ENCODE measurements around the gene GCSH. TPM values are rescaled to one million over a fixed set of nuclear protein-coding genes. Genes with fewer than 3 reads are reported as not detected.
A peak's percentile ranks its signal among the peaks of the same experiment; 100 is the strongest.
"Not testable (repeated sequence)": the region's sequence is repeated elsewhere in the genome, so short reads cannot be mapped to it uniquely, and the experiment has no call there.

Gene GCSH
- total RNA-seq, result 10 to 100 TPM; 22.0 to 22.5 TPM
- long read RNA-seq, donor 1, partial matches to known transcripts, result 0 of 3 reads
- long read RNA-seq, donor 1, other reads (novel, unspliced or antisense), result 0 of 3 reads
- long read RNA-seq, donor 2, transcript GCSH-201 (5 exons, 1,597 nt), result major isoform, 52 of 56 reads
- long read RNA-seq, donor 2, partial matches to known transcripts, result 0 of 56 reads
- long read RNA-seq, donor 2, other reads (novel, unspliced or antisense), result 4 of 56 reads

DNA sequence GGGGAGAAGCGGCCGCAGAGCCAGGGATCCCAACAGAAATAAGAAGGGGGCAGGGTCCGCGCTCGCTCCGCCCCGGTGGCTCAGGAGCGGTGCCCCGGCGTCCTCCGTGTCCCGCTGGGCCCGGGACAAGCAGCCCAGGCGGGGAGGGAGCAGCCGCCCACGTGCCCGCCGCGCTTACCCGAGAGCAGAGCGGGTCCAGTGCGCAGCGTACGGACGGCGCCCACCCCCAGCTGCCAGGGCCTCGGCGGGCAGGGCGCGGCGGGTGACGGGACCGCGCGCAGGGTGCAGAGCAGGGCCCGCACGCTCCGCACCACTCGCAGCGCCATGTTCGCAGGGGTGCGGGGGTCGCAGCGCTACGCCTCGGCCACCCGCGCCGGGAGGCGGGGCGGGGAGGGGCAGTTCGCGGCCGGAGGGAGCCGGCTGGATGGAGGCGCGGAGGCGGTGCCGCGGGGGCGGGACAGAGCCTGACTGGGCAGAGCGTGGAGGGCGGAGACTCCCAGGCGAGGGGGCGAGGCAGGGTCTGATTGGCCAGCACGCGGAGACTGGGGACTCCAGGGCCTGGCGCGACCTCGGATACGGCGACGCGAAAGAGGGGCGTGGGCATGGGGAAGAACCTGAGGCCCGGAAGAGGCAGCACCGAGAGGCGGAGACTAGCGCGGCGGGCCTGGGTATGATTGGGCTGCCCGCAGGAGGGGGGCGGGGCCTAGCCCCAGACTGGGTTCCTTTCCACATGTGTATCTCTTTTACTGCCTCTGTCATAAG is at the start of gene GCSH:
Gene GCSH, minus strand, starts transcription at position 443 of the 762 bp plus-strand sequence. Its CDS starts 117 bp downstream, at position 326.
- DNase-seq (ENCODE audit: low spot score), result peak; percentile 100
- intact Hi-C loops (cut with DNase I), result loop anchor here in 1 of 2 donors (10.0 kb wide), 1 partner anchor 61 kb away; the partner anchor contains the start of gene ATMIN

DNA sequence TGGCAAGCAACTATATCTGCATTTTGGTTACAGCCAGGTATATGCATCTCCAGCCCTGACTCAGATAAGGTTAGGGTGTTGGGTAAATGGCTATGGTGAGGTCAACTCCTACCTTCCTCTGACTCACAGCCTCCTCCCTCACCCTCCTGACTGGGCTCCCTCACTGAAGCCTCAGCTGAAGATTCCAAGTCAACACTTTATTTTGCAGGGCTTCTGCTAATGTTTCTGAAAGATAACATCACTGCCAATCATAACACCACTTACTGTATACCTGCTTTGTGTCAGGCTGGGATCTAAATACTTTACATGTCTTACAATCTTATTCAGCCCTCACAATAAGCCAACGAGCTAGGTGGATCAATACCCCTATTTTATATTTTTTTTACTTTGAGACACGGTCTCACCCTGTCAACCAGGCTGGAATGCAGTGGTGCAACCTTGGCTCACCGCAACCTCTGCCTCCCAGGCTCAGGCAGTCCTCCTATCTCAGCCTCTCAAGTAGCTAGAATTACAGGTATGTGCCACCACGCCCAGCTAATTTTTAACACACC is 47.8 kb upstream of the GCSH start:
- intact Hi-C loops (cut with DNase I), result no loop called here

DNA sequence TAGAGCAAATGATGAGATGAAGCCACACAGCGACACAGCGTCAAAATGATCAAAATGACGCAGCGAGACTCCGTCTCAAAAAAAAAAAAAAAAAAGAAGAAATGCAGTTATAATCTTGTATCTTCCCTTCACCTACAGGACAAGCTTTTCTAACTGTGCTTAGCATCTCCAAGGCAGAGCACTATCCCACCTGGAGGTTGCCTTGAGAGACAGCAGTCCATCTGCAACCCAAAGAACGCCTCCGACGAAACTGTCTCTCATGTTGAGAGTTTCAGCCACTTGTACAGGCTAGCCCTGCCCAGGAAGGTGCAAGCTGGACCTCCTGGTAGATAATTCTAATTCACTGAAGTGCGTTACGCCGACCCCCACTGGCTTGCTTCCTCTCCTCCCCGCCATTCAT is 46.7 kb upstream of the GCSH start:
- DNase-seq (ENCODE audit: low spot score), result no peak
- intact Hi-C loops (cut with DNase I), result no loop called here

More for the DNA sequence above, 47.8 kb upstream of the GCSH start:
- no peak for DNase-seq (ENCODE audit: low spot score)

GRCh38 chr16:81140930-81141780 is 45.0 kb upstream of the GCSH start:
- DNase-seq (ENCODE audit: low spot score), result no peak
- intact Hi-C loops (cut with DNase I), result no loop called here

DNA sequence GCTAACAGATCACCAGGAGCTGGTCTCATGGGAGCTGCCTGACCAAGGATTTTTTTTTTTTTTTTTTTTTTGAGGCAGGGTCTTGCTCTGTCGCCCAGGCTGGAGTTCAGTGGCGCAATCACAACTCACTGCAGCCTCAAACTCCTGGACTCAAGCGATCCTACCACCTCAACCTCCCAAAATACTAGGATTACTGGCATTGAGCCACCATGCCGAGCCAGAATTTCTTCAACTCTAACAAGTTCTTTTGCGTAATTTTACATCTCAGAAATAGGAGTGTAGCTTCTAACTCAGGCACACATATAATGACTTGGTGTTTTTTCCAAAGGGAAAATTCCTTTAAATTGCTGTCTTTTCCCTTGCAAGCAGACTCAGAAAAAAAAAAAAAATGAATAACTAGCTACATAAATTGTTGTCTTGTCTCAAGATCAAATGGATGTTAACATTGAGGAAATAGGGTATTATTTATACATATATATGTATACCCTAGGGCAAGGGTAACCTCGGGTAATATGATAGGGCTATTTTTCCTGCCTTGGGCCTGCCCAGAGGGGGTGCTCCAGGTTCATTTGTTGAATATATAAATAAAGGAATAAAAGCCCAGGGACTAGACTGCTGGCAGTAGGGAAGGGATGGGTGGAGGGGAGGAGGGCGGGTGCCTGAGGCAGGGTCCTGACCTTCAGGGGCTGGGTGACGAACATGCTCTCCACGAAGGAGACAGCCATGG is 42.8 kb upstream of the GCSH start:
- intact Hi-C loops (cut with DNase I), result no loop called here
- no peak for DNase-seq (ENCODE audit: low spot score)

- DNase-seq (ENCODE audit: low spot score), result no peak
- intact Hi-C loops (cut with DNase I), result no loop called here
Measured at GRCh38 chr16:81137754-81138153, 41.6 kb upstream of the GCSH start.

DNA sequence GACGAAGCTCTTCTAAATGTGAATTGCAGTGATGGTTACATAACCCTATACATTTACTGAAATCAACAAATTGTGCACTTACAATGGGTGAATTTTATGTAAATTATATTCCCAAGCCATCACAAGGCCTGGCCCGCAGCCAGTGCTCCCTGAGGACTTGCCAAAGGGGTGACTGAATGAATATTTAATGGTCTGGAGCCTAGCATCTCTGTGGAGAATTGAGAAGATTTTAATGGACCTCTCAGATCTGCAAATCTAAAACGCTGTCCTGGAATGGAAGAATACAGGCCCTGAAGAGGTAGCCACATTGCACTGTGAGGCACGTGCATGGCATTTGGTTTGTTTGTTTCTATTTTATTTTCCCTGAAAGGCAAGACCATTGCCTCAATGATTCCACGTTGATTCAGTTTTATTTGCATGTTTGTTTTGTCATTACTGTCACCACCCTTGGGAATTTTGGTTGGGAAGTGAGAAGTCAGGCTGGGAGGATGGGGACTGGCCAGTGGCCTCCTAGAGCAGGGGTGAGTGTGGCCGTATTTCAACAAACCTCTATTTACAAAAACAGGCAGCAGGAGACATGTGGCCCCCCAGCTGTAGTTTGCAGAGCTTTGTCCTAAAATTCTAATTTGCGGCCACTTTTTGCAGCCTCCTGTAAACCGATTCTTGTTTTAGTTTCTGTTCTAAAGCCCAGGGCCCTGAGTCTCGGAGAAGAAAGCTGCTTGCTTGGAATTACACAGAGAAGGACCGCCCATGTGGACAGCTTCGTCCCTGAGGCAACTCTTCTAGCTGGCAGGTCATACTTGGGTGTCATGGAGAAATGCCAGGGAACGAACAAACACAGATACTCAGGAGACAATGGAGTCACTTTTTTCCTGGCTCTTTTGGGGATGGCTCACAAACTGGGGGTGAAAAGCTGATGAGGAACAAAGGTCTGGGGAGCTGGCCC is 40.5 kb upstream of the GCSH start:
- intact Hi-C loops (cut with DNase I), result no loop called here
- DNase-seq (ENCODE audit: low spot score), result no peak

DNA sequence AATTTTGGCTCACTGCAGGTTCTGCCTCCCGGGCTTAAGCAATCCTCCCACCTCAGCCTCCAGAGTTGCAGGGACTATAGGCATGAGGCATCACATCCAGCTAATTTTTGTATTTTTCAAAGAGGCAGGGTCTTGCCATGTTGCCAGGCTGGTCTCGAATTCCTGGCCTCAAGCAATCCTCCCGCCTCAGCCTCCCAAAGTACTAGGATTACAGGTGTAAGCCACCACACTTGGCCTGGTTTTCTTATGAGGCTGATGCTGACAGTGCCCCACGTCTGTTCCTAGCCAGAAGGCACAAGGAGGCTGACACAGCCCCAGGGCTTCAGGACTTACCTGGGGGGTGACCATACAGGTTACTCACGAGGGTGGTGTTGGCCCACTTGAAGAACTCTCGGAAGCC is 33.9 kb upstream of the GCSH start:
- DNase-seq (ENCODE audit: low spot score), result no peak
- intact Hi-C loops (cut with DNase I), result no loop called here

DNA sequence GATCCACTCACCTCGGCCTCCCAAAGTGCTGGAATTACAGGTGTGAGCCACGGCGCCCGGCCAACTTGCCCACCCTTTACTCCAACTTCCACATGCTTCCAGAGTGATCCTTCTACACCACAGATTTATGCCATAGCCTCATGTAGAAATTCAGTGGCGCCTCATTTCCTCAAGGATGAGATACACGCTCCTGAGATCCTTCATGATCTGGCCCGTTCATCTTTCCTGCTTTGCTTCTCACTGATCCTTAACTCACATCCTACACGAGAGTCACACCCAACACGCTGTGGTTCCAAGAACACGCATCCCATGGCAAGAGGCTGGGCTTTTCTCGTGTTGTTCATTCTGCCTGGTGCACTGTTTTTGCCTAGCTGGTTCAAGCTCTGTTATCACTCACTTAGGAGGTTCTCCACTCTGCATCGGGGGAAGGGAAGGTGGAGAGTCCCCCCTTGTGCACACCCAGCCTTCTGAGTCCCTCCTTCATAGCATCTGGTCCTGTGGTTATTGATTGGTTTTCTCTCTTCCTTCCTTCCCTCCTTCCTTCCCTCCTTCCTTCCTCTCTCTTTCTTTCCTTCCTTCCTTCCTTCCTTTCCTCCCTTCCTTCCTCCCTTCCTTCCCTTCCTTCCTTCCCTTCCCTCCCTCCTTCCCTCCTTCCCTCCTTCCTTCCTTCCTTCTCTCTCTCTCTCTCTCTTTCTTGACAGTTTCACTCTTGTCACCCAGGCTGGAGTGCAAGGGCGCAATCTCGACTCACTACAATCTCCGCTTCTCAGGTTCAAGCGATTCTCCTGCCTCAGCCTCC is 32.7 kb upstream of the GCSH start:
- intact Hi-C loops (cut with DNase I), result no loop called here
- no peak for DNase-seq (ENCODE audit: low spot score)

GRCh38 chr16:81127051-81127450 is 30.9 kb upstream of the GCSH start:
- DNase-seq (ENCODE audit: low spot score), result no peak
- intact Hi-C loops (cut with DNase I), result no loop called here

GRCh38 chr16:81123092-81123852 is 27.1 kb upstream of the GCSH start:
- intact Hi-C loops (cut with DNase I), result no loop called here

GRCh38 chr16:81121474-81121990 is 25.3 kb upstream of the GCSH start:
- DNase-seq (ENCODE audit: low spot score), result no peak
- intact Hi-C loops (cut with DNase I), result no loop called here

More at GRCh38 chr16:81123092-81123852, 27.1 kb upstream of the GCSH start:
- DNase-seq (ENCODE audit: low spot score), result no peak

DNA sequence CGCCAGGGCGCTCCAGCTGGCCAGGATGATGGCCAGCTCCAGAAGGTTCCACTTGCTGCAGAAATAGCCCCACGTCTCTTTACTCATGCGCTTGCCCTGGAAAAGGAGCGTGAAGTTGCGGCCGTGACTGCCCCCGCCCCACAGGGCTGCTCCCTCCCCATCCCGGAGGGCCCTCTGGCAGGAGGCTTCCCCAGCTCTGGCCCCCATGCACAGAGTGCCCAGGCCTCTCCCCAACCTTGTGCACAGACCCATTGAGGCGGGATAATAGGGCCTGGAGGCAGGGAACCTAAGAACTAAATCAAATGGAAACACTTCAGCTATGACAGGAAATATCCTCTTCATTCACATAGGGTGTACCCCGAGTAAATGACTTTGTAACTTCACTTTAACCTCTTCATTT is 21.2 kb upstream of the GCSH start:
- intact Hi-C loops (cut with DNase I), result no loop called here
- DNase-seq (ENCODE audit: low spot score), result no peak

- no peak for DNase-seq (ENCODE audit: low spot score)
- intact Hi-C loops (cut with DNase I), result no loop called here
Measured at GRCh38 chr16:81116285-81116684, 20.1 kb upstream of the GCSH start.

DNA sequence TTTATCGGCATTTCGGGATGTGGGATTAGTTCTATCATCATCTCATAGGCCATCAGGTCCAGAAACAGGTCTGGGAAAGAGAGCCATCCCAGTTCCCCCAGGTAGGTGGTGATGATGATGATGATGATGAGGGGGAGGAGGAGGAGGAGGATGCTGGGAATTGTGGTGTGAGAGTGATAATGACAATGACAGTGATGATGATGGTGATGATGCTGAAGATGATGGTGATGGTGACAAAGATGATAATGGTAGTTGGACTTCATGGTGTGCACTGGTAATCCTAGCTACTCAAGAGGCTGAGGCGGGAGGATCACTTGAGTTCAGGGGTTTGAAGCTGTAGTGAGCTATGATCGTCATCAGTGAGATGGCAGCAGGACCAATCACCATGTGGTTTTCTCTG is 16.3 kb upstream of the GCSH start:
- intact Hi-C loops (cut with DNase I), result no loop called here
- no peak for DNase-seq (ENCODE audit: low spot score)

DNA sequence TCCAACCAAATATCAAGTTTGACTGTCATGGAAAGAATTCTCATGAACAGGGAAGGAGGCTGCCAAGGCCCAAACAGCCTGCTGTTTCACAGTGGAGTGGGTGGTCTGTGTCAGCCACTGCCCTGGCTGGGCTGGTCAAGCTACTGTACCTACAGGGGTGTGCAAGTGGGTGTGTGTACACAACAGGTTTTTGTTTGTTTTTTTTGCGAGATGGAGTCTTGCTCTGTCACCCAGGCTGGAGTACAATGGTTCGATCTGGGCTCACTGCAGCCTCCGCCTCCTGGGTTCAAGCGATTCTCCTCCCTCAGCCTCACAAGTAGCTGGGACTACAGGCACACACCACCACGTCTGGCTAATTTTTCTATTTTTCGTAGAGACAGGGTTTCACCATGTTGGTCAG is 13.1 kb upstream of the GCSH start:
- intact Hi-C loops (cut with DNase I); DNase-seq (ENCODE audit: low spot score): not testable (repeated sequence)

Data from posterior vena cava (tissue), 2 donors.